Osteocyte (in vitro differentiated cells): ENCODE results near the gene SPATS2L. TPM values are rescaled to one million over a fixed set of nuclear protein-coding genes. Genes with fewer than 3 reads are reported as not detected.
A peak's percentile ranks its signal among the peaks of the same experiment; 100 is the strongest.

Experiments used
- DNase-seq: peaks from one replicate; pipeline ENCODE4 v3.0.0; 2021; ENCODE audit warnings: mixed read lengths; ENCODE audit not compliant: unreplicated experiment; ENCODE audit errors: extremely low spot score
- H3K27ac Mint-ChIP-seq: one replicate; pipeline ENCODE4 v1.8.0; 2021; ENCODE audit warnings: mild to moderate bottlenecking, mixed read lengths; ENCODE audit not compliant: unreplicated experiment
- H3K27me3 Mint-ChIP-seq: one replicate; pipeline ENCODE4 v1.8.0; 2021; ENCODE audit warnings: mixed read lengths; ENCODE audit not compliant: unreplicated experiment
- H3K36me3 Mint-ChIP-seq: one replicate; pipeline ENCODE4 v1.8.0; 2021; ENCODE audit warnings: mixed read lengths; ENCODE audit not compliant: unreplicated experiment
- H3K4me1 Mint-ChIP-seq: one replicate; pipeline ENCODE4 v1.8.0; 2021; ENCODE audit warnings: mixed read lengths; ENCODE audit not compliant: unreplicated experiment
- H3K4me3 Mint-ChIP-seq: one replicate; pipeline ENCODE4 v1.8.0; 2021; ENCODE audit warnings: mild to moderate bottlenecking, moderate library complexity, mixed read lengths; ENCODE audit not compliant: unreplicated experiment
- H3K9me3 Mint-ChIP-seq: one replicate; pipeline ENCODE4 v1.8.0; 2021; ENCODE audit warnings: mixed read lengths; ENCODE audit not compliant: unreplicated experiment
- total RNA-seq: library from RNA; stranded (reverse); gene quantifications from 2 replicates; pipeline ENCODE4 v1.2.1, GENCODE V29; 2021
- TF ChIP-seq, protein P1 (sequence below): fragments of 200-600 bp; sonication (generic); IDR thresholded peaks from 2 replicates; pipeline ENCODE4 v1.5.0; 2021; ENCODE audit warnings: antibody characterized with exemption, mild to moderate bottlenecking, moderate library complexity

The SPATS2L gene
- total RNA-seq, 1 donor from 2014 or later: 152 TPM

DNA sequence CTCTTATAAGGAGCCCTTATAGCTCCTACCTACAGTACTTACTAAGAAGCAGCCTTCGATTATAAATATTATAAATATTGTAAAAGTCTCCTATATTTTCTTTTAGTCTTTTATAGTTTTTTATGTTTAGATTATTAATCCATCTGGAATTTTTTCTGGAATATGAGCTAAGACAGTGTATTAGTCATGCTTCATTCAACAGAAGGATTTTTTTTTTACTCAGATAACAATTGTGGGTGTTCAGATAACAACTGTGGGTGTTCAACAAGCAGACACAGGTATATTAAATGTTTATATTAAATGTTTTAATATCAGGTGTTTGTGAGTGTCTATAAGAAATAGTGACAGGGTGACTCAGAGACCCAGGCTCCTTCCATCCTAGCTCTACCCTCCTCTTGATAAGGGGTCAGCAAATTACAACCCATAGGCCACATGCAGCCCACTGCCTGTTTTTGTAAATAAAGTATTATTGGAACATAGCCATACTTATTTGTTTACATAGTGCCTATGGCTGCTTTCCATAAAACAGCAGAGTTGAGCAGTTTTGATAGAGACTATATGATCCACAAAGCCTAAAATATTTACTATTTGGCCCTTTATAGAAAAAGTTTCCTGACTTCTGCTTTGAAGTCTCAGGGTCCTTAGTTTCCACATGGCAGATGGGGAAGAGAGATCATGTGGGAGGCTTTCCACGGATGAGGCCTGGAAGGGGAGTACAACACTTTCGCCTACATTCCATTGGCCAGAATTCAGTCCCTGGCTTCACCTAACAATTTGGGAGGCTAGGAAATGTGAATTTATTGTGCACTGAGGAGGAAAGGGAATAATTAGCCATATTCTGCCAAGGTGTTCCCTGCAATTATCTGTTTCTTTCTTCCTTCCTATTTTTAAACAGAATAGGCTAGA, 4.3 kb upstream of the SPATS2L start:
- Mint-ChIP-seq H3K4me3 (no peak overlapping the region), H3K36me3 (no peaks in the 10 kb centered on the region), H3K27ac (no peak overlapping the region), H3K27me3 (no peaks in the 10 kb centered on the region), H3K4me1 (peaks cover 41% of the 10 kb centered on the region), H3K9me3 (no peaks in the 10 kb centered on the region)
- DNase-seq: no peak
- TF ChIP-seq, protein P1, sequence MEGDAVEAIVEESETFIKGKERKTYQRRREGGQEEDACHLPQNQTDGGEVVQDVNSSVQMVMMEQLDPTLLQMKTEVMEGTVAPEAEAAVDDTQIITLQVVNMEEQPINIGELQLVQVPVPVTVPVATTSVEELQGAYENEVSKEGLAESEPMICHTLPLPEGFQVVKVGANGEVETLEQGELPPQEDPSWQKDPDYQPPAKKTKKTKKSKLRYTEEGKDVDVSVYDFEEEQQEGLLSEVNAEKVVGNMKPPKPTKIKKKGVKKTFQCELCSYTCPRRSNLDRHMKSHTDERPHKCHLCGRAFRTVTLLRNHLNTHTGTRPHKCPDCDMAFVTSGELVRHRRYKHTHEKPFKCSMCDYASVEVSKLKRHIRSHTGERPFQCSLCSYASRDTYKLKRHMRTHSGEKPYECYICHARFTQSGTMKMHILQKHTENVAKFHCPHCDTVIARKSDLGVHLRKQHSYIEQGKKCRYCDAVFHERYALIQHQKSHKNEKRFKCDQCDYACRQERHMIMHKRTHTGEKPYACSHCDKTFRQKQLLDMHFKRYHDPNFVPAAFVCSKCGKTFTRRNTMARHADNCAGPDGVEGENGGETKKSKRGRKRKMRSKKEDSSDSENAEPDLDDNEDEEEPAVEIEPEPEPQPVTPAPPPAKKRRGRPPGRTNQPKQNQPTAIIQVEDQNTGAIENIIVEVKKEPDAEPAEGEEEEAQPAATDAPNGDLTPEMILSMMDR: no peak

DNA sequence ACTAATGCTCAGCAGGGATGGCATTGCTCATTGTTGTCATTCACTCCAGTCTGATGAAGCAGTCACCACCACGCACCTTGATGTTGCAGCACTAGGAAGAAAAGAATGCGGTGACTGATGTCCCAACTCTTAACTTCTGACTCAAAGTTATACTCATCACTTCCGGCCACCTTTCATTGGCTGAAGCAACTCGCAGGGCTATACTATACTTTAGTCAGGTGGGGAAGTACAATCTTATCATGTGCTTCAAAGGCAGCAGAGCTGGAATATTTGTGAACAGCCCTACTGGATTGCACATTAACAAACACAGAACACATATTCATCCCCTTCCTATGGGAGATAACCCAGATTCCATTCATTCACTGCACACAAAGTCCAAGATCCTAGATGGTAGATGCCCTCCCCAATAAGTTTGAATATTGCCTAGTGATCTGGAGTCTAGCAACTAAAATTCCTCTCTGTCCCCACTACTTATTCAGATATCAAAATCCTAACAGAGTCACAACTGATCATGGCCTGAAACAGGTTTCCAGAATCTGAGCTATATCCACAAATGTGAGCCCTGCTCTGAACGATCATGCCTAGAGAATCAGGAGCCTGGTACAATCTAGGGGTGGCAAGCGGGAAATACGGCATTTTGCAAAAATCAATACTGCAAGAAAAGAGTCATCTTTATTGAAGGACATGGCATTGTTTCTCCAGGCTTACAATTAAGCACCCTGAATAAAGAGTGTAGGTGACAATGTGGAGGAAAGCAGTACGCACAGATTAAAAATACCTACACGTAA, 3.4 kb upstream of the SPATS2L start:
- Mint-ChIP-seq H3K27ac (no peak overlapping the region), H3K27me3 (no peaks in the 10 kb centered on the region), H3K4me3 (no peak overlapping the region), H3K9me3 (no peaks in the 10 kb centered on the region), H3K36me3 (no peaks in the 10 kb centered on the region), H3K4me1 (peaks cover 37% of the 10 kb centered on the region)
- TF ChIP-seq, protein P1: no peak
- no peak for DNase-seq

DNA sequence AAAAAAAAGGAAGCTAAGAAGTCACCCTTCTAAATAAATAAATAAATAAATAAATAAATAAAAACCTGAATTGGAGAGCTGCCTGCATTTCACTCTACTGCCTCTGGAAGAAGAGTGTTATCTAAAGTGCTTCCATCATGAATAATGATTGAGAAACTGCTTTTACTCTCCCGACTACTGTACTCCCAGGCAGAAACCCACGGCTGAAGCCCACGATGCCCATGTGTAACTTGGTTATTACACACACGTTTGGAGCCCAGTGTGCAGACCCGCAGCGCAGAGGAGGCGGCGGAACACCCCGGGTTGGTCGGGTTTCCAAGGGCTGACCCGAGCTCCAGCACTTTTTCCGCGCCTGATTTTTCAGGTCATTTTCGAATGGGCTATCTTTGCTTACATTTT, 697 bp upstream of the SPATS2L start:
- Mint-ChIP-seq H3K36me3 (no peaks in the 10 kb centered on the region), H3K4me1 (peaks cover 47% of the 10 kb centered on the region), H3K9me3 (no peaks in the 10 kb centered on the region), H3K27me3 (no peaks in the 10 kb centered on the region), H3K27ac (peak overlapping the region; percentile 88), H3K4me3 (peak overlapping the region; percentile 82)
- no peak for DNase-seq
- TF ChIP-seq, protein P1: peak; percentile 22

DNA sequence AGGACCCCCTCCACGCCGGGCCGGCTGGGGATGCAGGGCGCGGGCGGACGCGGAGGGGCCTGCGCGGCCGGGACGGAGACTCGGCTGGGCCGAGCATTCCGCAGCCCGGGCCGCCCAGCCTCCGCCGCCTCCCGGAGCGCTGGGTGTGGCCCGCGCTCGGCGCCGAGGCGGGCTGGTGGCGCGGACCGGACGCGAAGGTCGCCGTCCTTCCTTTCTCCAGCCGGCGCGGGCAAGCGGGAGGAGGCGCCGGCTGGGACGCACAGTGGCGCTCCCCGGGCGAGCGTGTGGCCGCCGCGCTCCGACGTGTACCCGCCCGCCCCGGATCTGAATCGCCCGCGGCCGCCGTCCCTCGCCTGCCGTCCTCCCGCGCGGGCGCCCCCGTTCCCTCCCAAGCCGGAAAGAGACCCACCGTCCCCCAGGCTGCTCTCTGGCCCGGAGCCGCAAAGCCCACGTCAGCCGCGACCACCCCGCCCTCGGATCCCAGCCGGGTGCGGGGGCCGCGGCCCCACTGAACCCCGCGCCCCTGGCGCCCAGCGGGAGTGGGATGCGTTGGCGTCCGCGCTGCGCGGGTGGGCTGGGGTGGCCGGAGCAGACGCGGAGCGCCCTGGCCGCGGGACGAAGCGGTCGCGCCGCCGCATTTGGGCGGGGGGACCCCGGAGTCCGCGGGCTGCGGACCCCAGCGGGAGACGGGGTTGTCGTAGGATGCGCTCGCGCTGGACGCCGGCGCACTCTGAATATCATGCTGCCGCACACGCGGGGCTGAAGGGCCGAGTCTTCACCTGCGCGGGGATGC, 634 bp downstream of the SPATS2L start:
- H3K9me3 Mint-ChIP-seq: no peaks in the 10 kb centered on the region
- H3K27ac Mint-ChIP-seq: peak overlapping the region; percentile 77
- DNase-seq: peak; percentile 84
- peaks cover 50% of the 10 kb centered on the region for H3K4me1 Mint-ChIP-seq
- no peaks in the 10 kb centered on the region for H3K27me3 Mint-ChIP-seq
- H3K4me3 Mint-ChIP-seq: peak overlapping the region; percentile 81
- TF ChIP-seq, protein P1: no peak
- no peaks in the 10 kb centered on the region for H3K36me3 Mint-ChIP-seq
